Endodermal cell (in vitro differentiated cells): ENCODE results near the gene RGS7. TPM values are rescaled to one million over a fixed set of nuclear protein-coding genes. Genes with fewer than 3 reads are reported as not detected.

ENCODE experiments used
- DNase-seq: peaks from one replicate; pipeline ENCODE4 v3.0.0-alpha.2; 2017
- H3K27ac ChIP-seq: 2 replicates; pipeline ENCODE4 v1.5.1; 2013; ENCODE audit warnings: mild to moderate bottlenecking, low read depth, low read length, moderate library complexity
- H3K27me3 ChIP-seq: 2 replicates; pipeline ENCODE4 v1.6.1; 2013; ENCODE audit warnings: mild to moderate bottlenecking, low read length, moderate library complexity; ENCODE audit not compliant: insufficient read depth, control insufficient read depth, poor library complexity, severe bottlenecking
- H3K36me3 ChIP-seq: 2 replicates; pipeline ENCODE4 v1.7.0; 2013; ENCODE audit warnings: mild to moderate bottlenecking, low read length, moderate library complexity; ENCODE audit not compliant: control insufficient read depth, insufficient read depth
- H3K4me1 ChIP-seq: one replicate; pipeline ENCODE4 v1.7.0; 2013; ENCODE audit warnings: low read length; ENCODE audit not compliant: control insufficient read depth, insufficient read depth
- H3K4me3 ChIP-seq: 2 replicates; pipeline ENCODE4 v1.5.1; 2013; ENCODE audit warnings: mild to moderate bottlenecking, low read length, moderate library complexity
- H3K9ac ChIP-seq: 2 replicates; pipeline ENCODE4 v1.6.1; 2013; ENCODE audit warnings: mild to moderate bottlenecking, low read length, moderate library complexity; ENCODE audit not compliant: poor library complexity, severe bottlenecking; ENCODE audit errors: extremely low read depth
- H3K9me3 ChIP-seq: 2 replicates; pipeline ENCODE4 v1.6.1; 2013; ENCODE audit warnings: mild to moderate bottlenecking, low read length, moderate library complexity; ENCODE audit not compliant: control insufficient read depth
- H3K27ac Mint-ChIP-seq: 2 replicates; pipeline ENCODE4 v1.8.0; 2020; ENCODE audit warnings: mixed read lengths
- H3K27me3 Mint-ChIP-seq: 2 replicates; pipeline ENCODE4 v1.8.0; 2021; ENCODE audit warnings: mild to moderate bottlenecking, mixed read lengths; ENCODE audit not compliant: insufficient read depth
- H3K36me3 Mint-ChIP-seq: 2 replicates; pipeline ENCODE4 v1.8.0; 2020; ENCODE audit warnings: low read depth, mixed read lengths
- H3K4me1 Mint-ChIP-seq: 2 replicates; pipeline ENCODE4 v1.8.0; 2020; ENCODE audit warnings: mixed read lengths
- H3K4me3 Mint-ChIP-seq: 2 replicates; pipeline ENCODE4 v1.8.0; 2020; ENCODE audit warnings: mild to moderate bottlenecking, moderate library complexity, mixed read lengths
- H3K9me3 Mint-ChIP-seq: 2 replicates; pipeline ENCODE4 v1.8.0; 2020; ENCODE audit warnings: mild to moderate bottlenecking, mixed read lengths
- CTCF ChIP-seq: fragments of 200-600 bp; sonication (generic); conservative IDR thresholded peaks from 2 replicates; pipeline ENCODE4 v1.5.0; 2021; ENCODE audit warnings: antibody characterized with exemption, mild to moderate bottlenecking
- WGBS, 2 experiments: methylation state at CpG; one replicate each; pipeline versions ENCODE4 v1.1.5 to v1.1.7; 2013; ENCODE audit warnings: missing lambda C conversion rate in 2 of 2, mixed read lengths in 1 of 2; ENCODE audit not compliant: insufficient coverage in 1 of 2, insufficient read length in 1 of 2; 5-methylcytosine and 5-hydroxymethylcytosine counted together
- total RNA-seq, 2 donors: library from RNA; stranded (reverse); fragmentation: NEBNext Ultra II Directional in 1 of 2; extraction: Animal tissue kit (Norgen Biotek cat#: 25700) in 1 of 2; gene quantifications; 2 replicates in 1 of 2; 3 replicates in 1 of 2; pipeline ENCODE4 v1.2.1, GENCODE V29; 2021

The RGS7 gene
- total RNA-seq, 2 donors from 2014 or later: 1.0 to 1.1 TPM

GRCh38 chr1:241215683-241216082 is 141.3 kb downstream of the RGS7 start:
- 93 to 95% methylated on average over 5 to 9 of the region's 9 CpGs for WGBS, 2 experiments
- Mint-ChIP-seq H3K27me3 (no peaks in the 10 kb centered on the region), H3K4me1 (peaks cover 12% of the 10 kb centered on the region), H3K9me3 (no peaks in the 10 kb centered on the region), H3K4me3 (no peak overlapping the region), H3K27ac (no peak overlapping the region), H3K36me3 (no peaks in the 10 kb centered on the region)
- Histone ChIP-seq H3K9ac (no peak overlapping the region), H3K4me3 (no peak overlapping the region), H3K27ac (no peak overlapping the region), H3K9me3 (no peaks in the 10 kb centered on the region), H3K4me1 (no peaks in the 10 kb centered on the region), H3K27me3 (no peaks in the 10 kb centered on the region), H3K36me3 (no peaks in the 10 kb centered on the region)
- no peak for DNase-seq
- no peak for TF ChIP-seq CTCF

GRCh38 chr1:241215203-241215602 is 141.8 kb downstream of the RGS7 start:
- H3K9ac ChIP-seq: no peak overlapping the region
- no peaks in the 10 kb centered on the region for H3K27me3 Mint-ChIP-seq
- DNase-seq: no peak
- no peaks in the 10 kb centered on the region for H3K4me1 ChIP-seq
- H3K27ac Mint-ChIP-seq: no peak overlapping the region
- WGBS, 2 experiments: 93% methylated on average over 4 of the region's 4 CpGs
- H3K9me3 Mint-ChIP-seq: no peaks in the 10 kb centered on the region
- no peaks in the 10 kb centered on the region for H3K9me3 ChIP-seq
- H3K4me1 Mint-ChIP-seq: peaks cover 11% of the 10 kb centered on the region
- TF ChIP-seq CTCF: no peak
- no peak overlapping the region for H3K4me3 ChIP-seq
- H3K36me3 ChIP-seq: no peaks in the 10 kb centered on the region
- H3K27me3 ChIP-seq: no peaks in the 10 kb centered on the region
- H3K4me3 Mint-ChIP-seq: no peak overlapping the region
- no peaks in the 10 kb centered on the region for H3K36me3 Mint-ChIP-seq
- no peak overlapping the region for H3K27ac ChIP-seq

GRCh38 chr1:241213139-241213538 is 143.9 kb downstream of the RGS7 start:
- H3K9me3 ChIP-seq: no peaks in the 10 kb centered on the region
- WGBS, 2 experiments: 91 to 93% methylated on average over 8 of the region's 8 CpGs
- H3K4me1 Mint-ChIP-seq: peaks cover 10% of the 10 kb centered on the region
- H3K27ac Mint-ChIP-seq: no peak overlapping the region
- H3K9me3 Mint-ChIP-seq: no peaks in the 10 kb centered on the region
- H3K9ac ChIP-seq: no peak overlapping the region
- no peaks in the 10 kb centered on the region for H3K27me3 Mint-ChIP-seq
- no peak for TF ChIP-seq CTCF
- no peak overlapping the region for H3K27ac ChIP-seq
- H3K36me3 ChIP-seq: no peaks in the 10 kb centered on the region
- no peak overlapping the region for H3K4me3 ChIP-seq
- H3K4me3 Mint-ChIP-seq: no peak overlapping the region
- no peaks in the 10 kb centered on the region for H3K27me3 ChIP-seq
- no peak for DNase-seq
- peaks cover 2% of the 10 kb centered on the region for H3K4me1 ChIP-seq
- H3K36me3 Mint-ChIP-seq: no peaks in the 10 kb centered on the region
